Endothelial cell (in vitro differentiated cells): ENCODE results near the gene RND2. TPM values are rescaled to one million over a fixed set of nuclear protein-coding genes. Genes with fewer than 3 reads are reported as not detected.

Experiments
- DNase-seq: peaks from one replicate; pipeline ENCODE4 v3.0.0; 2021; ENCODE audit warnings: low spot score
- H3K27ac Mint-ChIP-seq: one replicate; pipeline ENCODE4 v1.8.0; 2021; ENCODE audit warnings: mixed read lengths, inconsistent platforms; ENCODE audit not compliant: unreplicated experiment
- H3K27me3 Mint-ChIP-seq: one replicate; pipeline ENCODE4 v1.8.0; 2021; ENCODE audit warnings: mild to moderate bottlenecking, moderate library complexity, mixed read lengths, inconsistent platforms; ENCODE audit not compliant: unreplicated experiment
- H3K36me3 Mint-ChIP-seq: one replicate; pipeline ENCODE4 v1.8.0; 2021; ENCODE audit warnings: mild to moderate bottlenecking, low read depth, mixed read lengths, inconsistent platforms; ENCODE audit not compliant: unreplicated experiment
- H3K4me1 Mint-ChIP-seq: one replicate; pipeline ENCODE4 v1.8.0; 2021; ENCODE audit warnings: mild to moderate bottlenecking, mixed read lengths, inconsistent platforms; ENCODE audit not compliant: unreplicated experiment
- H3K4me3 Mint-ChIP-seq: one replicate; pipeline ENCODE4 v1.8.0; 2021; ENCODE audit warnings: mild to moderate bottlenecking, mixed read lengths, inconsistent platforms; ENCODE audit not compliant: unreplicated experiment
- H3K9me3 Mint-ChIP-seq: one replicate; pipeline ENCODE4 v1.8.0; 2021; ENCODE audit warnings: mixed read lengths, inconsistent platforms; ENCODE audit not compliant: unreplicated experiment
- CTCF ChIP-seq: fragments of 200-600 bp; sonication (generic); IDR thresholded peaks from one replicate; pipeline ENCODE4 v1.5.0; 2021; ENCODE audit warnings: antibody characterized with exemption; ENCODE audit not compliant: unreplicated experiment
- total RNA-seq: library from RNA; stranded (reverse); fragmentation: NEBNext Ultra II Directional; extraction: Animal tissue kit (Norgen Biotek cat#: 25700); gene quantifications from one replicate; pipeline ENCODE4 v1.2.1, GENCODE V29; 2021; ENCODE audit not compliant: unreplicated experiment

Gene RND2
- total RNA-seq, 1 donor from 2014 or later = 5.9 TPM

GRCh38 chr17:43070872-43071271 lies 45.8 kb downstream of the RND2 start:
- Mint-ChIP-seq H3K4me1 (peaks cover 3% of the 10 kb centered on the region), H3K27ac (no peak overlapping the region), H3K4me3 (no peak overlapping the region), H3K27me3 (no peaks in the 10 kb centered on the region), H3K9me3 (no peaks in the 10 kb centered on the region), H3K36me3 (no peaks in the 10 kb centered on the region)
- no peak for TF ChIP-seq CTCF
- no peak for DNase-seq

GRCh38 chr17:43074869-43075268 lies 49.8 kb downstream of the RND2 start:
- Mint-ChIP-seq H3K4me3 (no peak overlapping the region), H3K27ac (peak overlapping the region; percentile 70), H3K36me3 (no peaks in the 10 kb centered on the region), H3K9me3 (no peaks in the 10 kb centered on the region), H3K4me1 (peaks cover 3% of the 10 kb centered on the region), H3K27me3 (no peaks in the 10 kb centered on the region)
- TF ChIP-seq CTCF = no peak
- DNase-seq = no peak

GRCh38 chr17:43079641-43080302 lies 54.7 kb downstream of the RND2 start:
- Mint-ChIP-seq H3K27ac (no peak overlapping the region), H3K27me3 (no peaks in the 10 kb centered on the region), H3K4me1 (peaks cover 1% of the 10 kb centered on the region), H3K36me3 (no peaks in the 10 kb centered on the region), H3K9me3 (no peaks in the 10 kb centered on the region), H3K4me3 (no peak overlapping the region)
- TF ChIP-seq CTCF = no peak
- DNase-seq = no peak

Other genes starting within 250 kb of the RND2 start
- gene WNK4, start 244.6 kb upstream of the RND2 start, total RNA-seq = 8.9 TPM
- 60.3 TPM for gene COA3, start 226.5 kb upstream of the RND2 start, total RNA-seq
- 0.59 TPM for gene CNTD1, start 226.4 kb upstream of the RND2 start, total RNA-seq
- gene BECN1, start 200.9 kb upstream of the RND2 start, total RNA-seq = 66.4 TPM
- 128 TPM for gene PSME3, start 191.8 kb upstream of the RND2 start, total RNA-seq
- gene AOC2, start 180.7 kb upstream of the RND2 start, total RNA-seq = 6.2 TPM
- 36.5 TPM for gene AOC3, start 174.0 kb upstream of the RND2 start, total RNA-seq
- not detected for gene G6PC1, start 124.4 kb upstream of the RND2 start, total RNA-seq
- 39.6 TPM for gene AARSD1, start 60.8 kb upstream of the RND2 start, total RNA-seq
- gene PTGES3L, start 45.2 kb upstream of the RND2 start, total RNA-seq = 1.5 TPM
- 12.2 TPM for gene RUNDC1, start 44.7 kb upstream of the RND2 start, total RNA-seq
- gene RPL27, start 26.8 kb upstream of the RND2 start, total RNA-seq = 1,237 TPM
- 4.2 TPM for gene IFI35, start 18.4 kb upstream of the RND2 start, total RNA-seq
- 460 TPM for gene VAT1, start 2.8 kb upstream of the RND2 start, total RNA-seq
- 8.7 TPM for gene BRCA1, start 100.1 kb downstream of the RND2 start, total RNA-seq
- gene NBR1, start 146.0 kb downstream of the RND2 start, total RNA-seq = 74.9 TPM
- gene TMEM106A, start 186.6 kb downstream of the RND2 start, total RNA-seq = 14.4 TPM
- not detected for gene CCDC200, start 203.4 kb downstream of the RND2 start, total RNA-seq
- gene RNU2-1, start 208.7 kb downstream of the RND2 start, total RNA-seq = 10,056 TPM